ENCODE results near the gene COX19.
"Not testable (repeated sequence)": the region's sequence is repeated elsewhere in the genome, so short reads cannot be mapped to it uniquely, and the experiment has no call there.

Gene COX19

GRCh38 chr7:1012004-1012715 lies 36.8 kb upstream of the COX19 start:
- intact Hi-C loops (cut with DNase I): no loop called here
- no peak for DNase-seq

GRCh38 chr7:1011297-1012003 lies 36.1 kb upstream of the COX19 start:
- DNase-seq: no peak
- intact Hi-C loops (cut with DNase I): no loop called here

- DNase-seq: no peak
- intact Hi-C loops (cut with DNase I): no loop called here
These were observed 34.9 kb upstream of the COX19 start for GRCh38 chr7:1010226-1010625.

GRCh38 chr7:1009747-1010146 lies 34.4 kb upstream of the COX19 start:
- DNase-seq: no peak
- intact Hi-C loops (cut with DNase I): no loop called here

- DNase-seq: no peak
- intact Hi-C loops (cut with DNase I): no loop called here
These were observed 33.5 kb upstream of the COX19 start for GRCh38 chr7:1008733-1009363.

- intact Hi-C loops (cut with DNase I): no loop called here
- no peak for DNase-seq
These were observed 32.6 kb upstream of the COX19 start for GRCh38 chr7:1007901-1008300.

GRCh38 chr7:1005303-1005702 lies 30.0 kb upstream of the COX19 start:
- DNase-seq: no peak
- intact Hi-C loops (cut with DNase I): no loop called here

- no peak for DNase-seq
- intact Hi-C loops (cut with DNase I): no loop called here
These were observed 28.9 kb upstream of the COX19 start for GRCh38 chr7:1004018-1004852.

GRCh38 chr7:1002445-1002844 lies 27.1 kb upstream of the COX19 start:
- intact Hi-C loops (cut with DNase I); DNase-seq: not testable (repeated sequence)

- DNase-seq; intact Hi-C loops (cut with DNase I): not testable (repeated sequence)
These were observed 26.7 kb upstream of the COX19 start for GRCh38 chr7:1002026-1002425.

- DNase-seq; intact Hi-C loops (cut with DNase I): not testable (repeated sequence)
These were observed 25.9 kb upstream of the COX19 start for GRCh38 chr7:1001069-1001770.

GRCh38 chr7:999941-1000935 lies 24.9 kb upstream of the COX19 start:
- intact Hi-C loops (cut with DNase I): no loop called here
- DNase-seq: no peak

- intact Hi-C loops (cut with DNase I): no loop called here
- DNase-seq: no peak
These were observed 24.0 kb upstream of the COX19 start for GRCh38 chr7:999149-999879.

GRCh38 chr7:997404-998395 lies 22.4 kb upstream of the COX19 start:
- intact Hi-C loops (cut with DNase I): no loop called here
- no peak for DNase-seq

- no peak for DNase-seq
- intact Hi-C loops (cut with DNase I): no loop called here
These were observed 20.9 kb upstream of the COX19 start for GRCh38 chr7:996079-996872.

GRCh38 chr7:995571-995970 lies 20.2 kb upstream of the COX19 start:
- intact Hi-C loops (cut with DNase I): no loop called here

More at GRCh38 chr7:995571-995970, 20.2 kb upstream of the COX19 start:
- DNase-seq: no peak
